H1 (cell line): ENCODE results near the gene ADAM22. TPM values are rescaled to one million over a fixed set of nuclear protein-coding genes. Genes with fewer than 3 reads are reported as not detected.
A peak's percentile ranks its signal among the peaks of the same experiment; 100 is the strongest.

Experiments
- CTCF ChIA-PET: fragments of 300-600 bp; sonication (Branson Sonifier 250); formaldehyde crosslinking; loops from one replicate; lab custom pipeline; 2021; ENCODE audit not compliant: partially characterized antibody; lab: Charles Lee
- POLR2A ChIA-PET: fragments of 300-600 bp; sonication (Branson Sonifier 250); formaldehyde crosslinking; loops from one replicate; lab custom pipeline; 2021; ENCODE audit warnings: inconsistent platforms; ENCODE audit not compliant: partially characterized antibody; lab: Charles Lee
- DNase-seq, 2 experiments: peaks; one replicate each; pipeline versions ENCODE4 v3.0.0 to v3.0.0-alpha.2; 2010 to 2022; ENCODE audit warnings: low spot score in 2 of 2, low read depth in 1 of 2, mixed read lengths in 1 of 2
- FAIRE-seq: peaks from 2 replicates; lab custom pipeline; 2011; peaks lifted over from hg19 to GRCh38; lab: Jason Lieb, UNC
- H2AFZ ChIP-seq: 2 replicates; pipeline ENCODE4 v1.8.1; 2012; ENCODE audit warnings: low read length, inconsistent platforms
- H2AK5ac ChIP-seq: 2 replicates; pipeline ENCODE4 v1.6.1; 2013; ENCODE audit warnings: low read depth, low read length
- H2BK120ac ChIP-seq: replicated peaks from 2 replicates; pipeline ENCODE3; 2013; ENCODE audit warnings: low read depth, low read length, inconsistent platforms
- H2BK12ac ChIP-seq: 2 replicates; pipeline ENCODE4 v1.6.1; 2013; ENCODE audit warnings: low read depth, low read length
- H2BK15ac ChIP-seq: 2 replicates; pipeline ENCODE4 v1.6.1; 2013; ENCODE audit warnings: low read length
- H2BK20ac ChIP-seq: 2 replicates; pipeline ENCODE4 v1.6.1; 2013; ENCODE audit warnings: low read length
- H2BK5ac ChIP-seq: 2 replicates; pipeline ENCODE4 v1.6.1; 2013; ENCODE audit warnings: low read depth, low read length
- H3K14ac ChIP-seq: 2 replicates; pipeline ENCODE4 v1.6.1; 2013; ENCODE audit warnings: inconsistent platforms; ENCODE audit not compliant: insufficient read length
- H3K18ac ChIP-seq: 2 replicates; pipeline ENCODE4 v1.6.1; 2013; ENCODE audit warnings: low read length; ENCODE audit errors: extremely low read depth
- H3K23ac ChIP-seq: 2 replicates; pipeline ENCODE4 v1.6.1; 2013; ENCODE audit warnings: inconsistent platforms; ENCODE audit not compliant: insufficient read length
- H3K23me2 ChIP-seq: 2 replicates; pipeline ENCODE4 v1.6.1; 2013; ENCODE audit warnings: low read depth, low read length
- H3K27ac ChIP-seq: 2 replicates; pipeline ENCODE4 v1.6.1; 2011; ENCODE audit warnings: low read depth, low read length, inconsistent platforms
- H3K27me3 ChIP-seq, 4 experiments: replicated peaks in 1 of 4; 1 replicate in 1 of 4; 2 replicates in 3 of 4; pipeline versions ENCODE4 v1.6.1 to v1.8.1; 2011 to 2013; ENCODE audit warnings: low read length in 3 of 4, mild to moderate bottlenecking in 3 of 4, inconsistent platforms in 2 of 4, mixed read lengths in 2 of 4, moderate library complexity in 1 of 4; ENCODE audit not compliant: control insufficient read depth in 3 of 4, insufficient read depth in 3 of 4; ENCODE audit errors: extremely low read depth in 1 of 4
- H3K36me3 ChIP-seq, 4 experiments: 2 replicates each; pipeline versions ENCODE4 v1.6.1 to v1.8.1; 2011 to 2013; ENCODE audit warnings: mild to moderate bottlenecking in 4 of 4, low read length in 3 of 4, moderate library complexity in 2 of 4, control low read depth in 1 of 4, inconsistent platforms in 1 of 4; ENCODE audit not compliant: insufficient read depth in 4 of 4, control insufficient read depth in 2 of 4
- H3K4ac ChIP-seq: replicated peaks from 2 replicates; pipeline ENCODE3; 2013; ENCODE audit warnings: low read length, low read depth, mixed read lengths, inconsistent platforms; ENCODE audit not compliant: insufficient read length
- H3K4me1 ChIP-seq, 4 experiments: replicated peaks in 1 of 4; 1 replicate in 1 of 4; 2 replicates in 3 of 4; pipeline versions ENCODE4 v1.6.1 to v1.8.1; 2011 to 2013; ENCODE audit warnings: low read length in 3 of 4, inconsistent platforms in 2 of 4, mixed read lengths in 1 of 4; ENCODE audit not compliant: insufficient read depth in 4 of 4, control insufficient read depth in 3 of 4
- H3K4me2 ChIP-seq, 2 experiments: 2 replicates each; pipeline versions ENCODE4 v1.6.1 to v1.8.1; 2011 to 2013; ENCODE audit warnings: low read depth in 2 of 2, low read length in 2 of 2, control low read depth in 1 of 2, inconsistent platforms in 1 of 2, mild to moderate bottlenecking in 1 of 2; ENCODE audit not compliant: insufficient read depth in 1 of 2
- H3K4me3 ChIP-seq, 4 experiments: fragments of 200-600, 300-600 bp in 1 of 4; sonication (generic), shearing (Covaris generic), sonication (Bioruptor Twin) in 1 of 4; 2 replicates each; pipeline versions ENCODE4 v1.5.1 to v1.8.1; 2011 to 2016; ENCODE audit warnings: low read length in 4 of 4, low read depth in 3 of 4, control low read depth in 2 of 4, inconsistent platforms in 2 of 4, mild to moderate bottlenecking in 2 of 4, mixed read lengths in 1 of 4, moderate library complexity in 1 of 4; ENCODE audit not compliant: insufficient read depth in 2 of 4; ENCODE audit errors: extremely low read depth in 1 of 4
- H3K56ac ChIP-seq: replicated peaks from 2 replicates; pipeline ENCODE3; 2013; ENCODE audit warnings: low read depth, mild to moderate bottlenecking, mixed read lengths, low read length, inconsistent platforms; ENCODE audit not compliant: insufficient read length
- H3K79me1 ChIP-seq: 2 replicates; pipeline ENCODE4 v1.6.1; 2013; ENCODE audit warnings: low read depth, low read length, control low read depth
- H3K79me2 ChIP-seq, 2 experiments: 2 replicates each; pipeline versions ENCODE4 v1.6.1 to v1.8.1; 2012 to 2013; ENCODE audit warnings: low read length in 2 of 2, mild to moderate bottlenecking in 2 of 2, inconsistent platforms in 1 of 2; ENCODE audit not compliant: insufficient read depth in 2 of 2, control insufficient read depth in 1 of 2
- H3K9ac ChIP-seq, 4 experiments: replicated peaks in 1 of 4; 1 replicate in 1 of 4; 2 replicates in 3 of 4; pipeline versions ENCODE4 v1.6.1 to v1.8.1; 2011 to 2013; ENCODE audit warnings: low read depth in 3 of 4, low read length in 3 of 4, control low read depth in 2 of 4, mild to moderate bottlenecking in 2 of 4, moderate library complexity in 2 of 4, inconsistent platforms in 1 of 4; ENCODE audit errors: extremely low read depth in 1 of 4
- H3K9me3 ChIP-seq, 2 experiments: 2 replicates each; pipeline versions ENCODE4 v1.6.1 to v1.8.1; 2012 to 2013; ENCODE audit warnings: mild to moderate bottlenecking in 2 of 2, moderate library complexity in 2 of 2, control low read depth in 1 of 2, inconsistent platforms in 1 of 2, low read depth in 1 of 2, low read length in 1 of 2, mixed read lengths in 1 of 2; ENCODE audit not compliant: insufficient read depth in 2 of 2
- H4K20me1 ChIP-seq, 2 experiments: replicated peaks in 1 of 2; 2 replicates each; pipeline versions ENCODE3 to v1.8.1; 2011 to 2013; ENCODE audit warnings: inconsistent platforms in 2 of 2, low read length in 2 of 2, mild to moderate bottlenecking in 1 of 2; ENCODE audit not compliant: insufficient read depth in 2 of 2, control insufficient read depth in 1 of 2
- H4K5ac ChIP-seq: 2 replicates; pipeline ENCODE4 v1.6.1; 2013; ENCODE audit warnings: low read length, low read depth, mixed read lengths, inconsistent platforms; ENCODE audit not compliant: insufficient read length
- H4K8ac ChIP-seq: 2 replicates; pipeline ENCODE4 v1.8.0; 2013; ENCODE audit warnings: mild to moderate bottlenecking, moderate library complexity, low read length, inconsistent platforms; ENCODE audit not compliant: insufficient read depth; ENCODE audit errors: extremely low read depth
- H4K91ac ChIP-seq: replicated peaks from 2 replicates; pipeline ENCODE3; 2013; ENCODE audit warnings: low read length, mixed read lengths, inconsistent platforms; ENCODE audit not compliant: insufficient read length
- CTBP2 ChIP-seq: IDR thresholded peaks from 2 replicates; pipeline ENCODE4 v1.7.0; 2011; ENCODE audit warnings: borderline replicate concordance, mild to moderate bottlenecking, moderate library complexity, mixed read lengths, low read length; ENCODE audit not compliant: insufficient read depth, insufficient read length
- EP300 ChIP-seq, 2 experiments: IDR thresholded peaks; 1 replicate in 1 of 2; 2 replicates in 1 of 2; pipeline ENCODE4 v1.6.1; 2011 to 2012; ENCODE audit warnings: low read depth in 2 of 2, low read length in 2 of 2, mild to moderate bottlenecking in 2 of 2, borderline replicate concordance in 1 of 2, inconsistent platforms in 1 of 2, moderate library complexity in 1 of 2
- KDM1A ChIP-seq: fragments of 200-600, 300-600 bp; sonication (generic); IDR thresholded peaks from 2 replicates; pipeline ENCODE4 v1.7.1; 2016; ENCODE audit warnings: mild to moderate bottlenecking, low read length, borderline replicate concordance
- POLR2A ChIP-seq, 2 experiments: IDR thresholded peaks; 1 replicate in 1 of 2; 2 replicates in 1 of 2; pipeline ENCODE4 v1.6.1; 2011; ENCODE audit warnings: low read depth in 2 of 2, low read length in 2 of 2, mild to moderate bottlenecking in 2 of 2; ENCODE audit errors: control extremely low read depth in 1 of 2
- SIN3A ChIP-seq, 2 experiments: IDR thresholded peaks in 1 of 2; conservative IDR thresholded peaks in 1 of 2; 2 replicates each; pipeline ENCODE4 v1.6.1; 2011 to 2012; ENCODE audit warnings: low read length in 2 of 2, improper control_type of control experiment in 1 of 2, low read depth in 1 of 2, mild to moderate bottlenecking in 1 of 2
- SP1 ChIP-seq: IDR thresholded peaks from 2 replicates; pipeline ENCODE4 v1.6.1; 2011; ENCODE audit warnings: low read depth, low read length
- TBP ChIP-seq: IDR thresholded peaks from 2 replicates; pipeline ENCODE4 v1.6.1; 2011; ENCODE audit warnings: low read depth, low read length, improper control_type of control experiment
- WGBS, 2 experiments: shearing (Covaris generic) in 1 of 2; methylation state at CpG; one replicate each; pipeline versions ENCODE4 v1.1.6 to v1.1.7; 2013 to 2015; ENCODE audit warnings: low lambda C conversion rate in 2 of 2, mixed read lengths in 2 of 2, inconsistent platforms in 1 of 2, low coverage in 1 of 2, missing lambda C conversion rate in 1 of 2; ENCODE audit not compliant: insufficient replicate concordance in 2 of 2, insufficient coverage in 1 of 2, insufficient read length in 1 of 2; ENCODE audit errors: extremely low coverage in 1 of 2, missing lambda C conversion rate in 1 of 2; 5-methylcytosine and 5-hydroxymethylcytosine counted together
- polyA plus RNA-seq, 7 experiments: library from polyadenylated mRNA; depleted of rRNA in 3 of 7; stranded (reverse) in 5 of 7; unstranded in 2 of 7; fragments of >200 nt in 5 of 7; fragments of 200-250 nt in 2 of 7; gene quantifications; 1 replicate in 5 of 7; 2 replicates in 1 of 7; 4 replicates in 1 of 7; pipeline versions ENCODE4 v1.2.1 to v1.2.3, GENCODE V29; 2011 to 2013; ENCODE audit warnings: missing spikeins in 2 of 7, mixed read lengths in 2 of 7
- total RNA-seq: library from RNA; stranded (reverse); fragmentation: NEBNext Ultra II Directional; extraction: Animal tissue kit (Norgen Biotek cat#: 25700); gene quantifications from 2 replicates; pipeline ENCODE4 v1.2.1, GENCODE V29; 2021
- TF ChIP-seq, protein P1 (sequence below): IDR thresholded peaks from 2 replicates; pipeline ENCODE4 v1.6.1; 2012; ENCODE audit warnings: inconsistent platforms

ADAM22 gene
- total and polyA plus RNA-seq, 2 of the 8 experiments (the other 6 are each of a cell fraction or from before 2014, with no cell fraction given) = 4.6 to 21.4 TPM

DNA sequence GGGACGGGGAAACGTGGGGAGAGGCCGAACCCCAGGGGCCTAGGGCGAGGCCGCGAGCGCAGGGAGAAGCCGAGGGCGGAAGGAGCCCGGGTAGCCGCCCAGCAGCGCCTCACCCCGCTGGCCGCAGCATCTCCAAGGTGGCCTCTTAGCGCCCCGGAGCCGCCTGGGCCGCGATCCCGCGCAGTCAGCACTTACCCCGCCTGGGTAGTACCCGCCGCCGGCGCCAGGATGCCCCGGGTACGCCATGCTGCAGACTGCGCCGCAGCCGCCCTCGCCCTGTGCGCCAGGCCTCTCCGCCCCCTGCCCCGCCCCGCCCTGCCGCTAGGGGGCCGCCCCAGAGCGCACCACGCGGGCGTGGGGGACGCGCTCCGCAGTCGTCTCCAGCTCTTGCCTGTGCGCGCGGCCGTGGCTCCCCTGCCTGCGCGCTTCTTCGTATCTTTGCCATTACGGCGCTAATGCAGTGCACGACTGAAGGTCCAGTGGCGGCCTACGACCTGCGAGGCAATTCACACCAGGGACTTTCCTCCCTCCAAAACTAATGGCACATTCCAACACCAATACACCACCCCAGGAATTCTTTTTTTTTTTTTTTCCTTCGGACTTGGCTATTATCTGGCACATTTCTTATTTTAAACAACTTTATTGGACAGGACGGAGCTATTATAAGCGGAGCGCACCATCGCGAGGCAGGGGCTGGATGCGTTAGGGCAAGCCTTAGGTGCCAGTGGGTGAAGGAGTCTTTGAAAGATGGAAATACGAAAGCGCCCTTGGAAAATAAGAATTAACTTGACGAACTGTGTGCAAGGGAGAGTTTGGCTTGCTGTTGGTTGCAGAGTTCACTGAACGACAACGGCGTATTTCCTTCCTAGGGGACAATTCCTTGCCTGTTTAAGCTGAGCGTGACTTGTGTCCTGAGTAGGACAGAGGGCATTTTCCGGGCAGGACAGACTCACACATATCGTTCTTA is 286.0 kb downstream of the ADAM22 start, which contains the start of gene SRI:
SRI (minus strand) TSS at position 258 of the 967 bp plus-strand sequence; CDS start at position 246, 12 bp downstream.
- H3K27me3 ChIP-seq = no peaks in the 10 kb centered on the region
- H3K4me2 ChIP-seq = peak within 1 kb of the TSS; percentile 84
- no peak within 1 kb of the TSS for H3K23ac ChIP-seq
- FAIRE-seq = no peak
- H3K56ac ChIP-seq = no peak within 1 kb of the TSS
- POLR2A ChIA-PET = interaction anchor here (1.3 kb wide), 1 partner anchor 8 kb away, joined by 4 read pairs; no protein-coding TSS in a partner anchor
- H2BK5ac ChIP-seq = peak within 1 kb of the TSS; percentile 99
- peak within 1 kb of the TSS; percentile 85 for H2BK120ac ChIP-seq
- H3K9ac ChIP-seq = peak within 1 kb of the TSS; percentile 88 to 97 (median 96)
- no peak within 1 kb of the TSS for H2BK15ac ChIP-seq
- peaks cover 10% of the 10 kb centered on the region for H3K23me2 ChIP-seq
- peak within 1 kb of the TSS; percentile 99 for H4K91ac ChIP-seq
- peak within 1 kb of the TSS; percentile 99; the same call in 1 of the 2 replicates for H4K8ac ChIP-seq
- peaks cover 3 to 15% (median 8%) of the 10 kb centered on the region in 4 experiments for H3K4me1 ChIP-seq
- peak within 1 kb of the TSS; percentile 73 to 82 (median 78) for H3K4me3 ChIP-seq
- H2AFZ ChIP-seq = peak within 1 kb of the TSS; percentile 96
- H3K27ac ChIP-seq = peak within 1 kb of the TSS; percentile 96
- CTCF ChIA-PET = interaction anchor here (0.7 to 1.9 kb wide), 9 partner anchors 11 to 767 kb away, joined by 3 to 6 read pairs (median 3); no protein-coding TSS in a partner anchor
- peaks cover 0 to 9% (median 0%) of the 10 kb centered on the region in 4 experiments; a peak in 2 of 8 replicates for H3K36me3 ChIP-seq
- WGBS, 2 experiments = 5% methylated on average over 42 of the region's 75 CpGs; no CpG with 5 or more reads in 1 of the 2 experiments
- H4K5ac ChIP-seq = peak within 1 kb of the TSS; percentile 76
- peak within 1 kb of the TSS; percentile 100 for H2BK12ac ChIP-seq
- H3K79me1 ChIP-seq = no peaks in the 10 kb centered on the region; the same call in 1 of the 2 replicates
- H4K20me1 ChIP-seq = peaks cover 3 to 6% of the 10 kb centered on the region in 2 experiments
- H3K18ac ChIP-seq = peak within 1 kb of the TSS; percentile 99
- 0 out of 2 replicates have a peak within 1 kb of the TSS, but pooled peaks have one; percentile 6 for H2AK5ac ChIP-seq
- H3K79me2 ChIP-seq = peaks cover 0 to 24% of the 10 kb centered on the region in 2 experiments; a peak in 2 of 4 replicates
- H3K4ac ChIP-seq = peak within 1 kb of the TSS; percentile 25
- no peaks in the 10 kb centered on the region for H3K9me3 ChIP-seq
- peak within 1 kb of the TSS; percentile 98; the same call in 1 of the 2 replicates for H2BK20ac ChIP-seq
- DNase-seq = peak; percentile 41 to 91
- no peak within 1 kb of the TSS for H3K14ac ChIP-seq
- no peak for TF ChIP-seq SP1
- peak; percentile 80; the same call in 1 of the 2 replicates for TF ChIP-seq TBP
- TF ChIP-seq, protein P1, sequence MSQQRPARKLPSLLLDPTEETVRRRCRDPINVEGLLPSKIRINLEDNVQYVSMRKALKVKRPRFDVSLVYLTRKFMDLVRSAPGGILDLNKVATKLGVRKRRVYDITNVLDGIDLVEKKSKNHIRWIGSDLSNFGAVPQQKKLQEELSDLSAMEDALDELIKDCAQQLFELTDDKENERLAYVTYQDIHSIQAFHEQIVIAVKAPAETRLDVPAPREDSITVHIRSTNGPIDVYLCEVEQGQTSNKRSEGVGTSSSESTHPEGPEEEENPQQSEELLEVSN = peak; percentile 28; the same call in 1 of the 2 replicates
- 0 out of 2 replicates have a peak, but pooled peaks have one; percentile 35 for TF ChIP-seq KDM1A
- peak in 1 of 2 experiments; percentile 44; a peak in 1 of 3 replicates for TF ChIP-seq POLR2A (IDR thresholded peaks at IDR 0.05; ENCODE audit: control extremely low read depth in 1 of 2, low read depth in 2 of 2, low read length in 2 of 2)
- TF ChIP-seq CTBP2 = peak; percentile 35
- TF ChIP-seq EP300 (IDR thresholded peaks at IDR 0.05; ENCODE audit: borderline replicate concordance in 1 of 2, low read depth in 2 of 2, low read length in 2 of 2) = peak in 1 of 2 experiments; percentile 97; a peak in 2 of 3 replicates
- TF ChIP-seq SIN3A (conservative IDR thresholded peaks at IDR 0.05 in 1 of 2, IDR thresholded peaks at IDR 0.05 in 1 of 2; ENCODE audit: low read depth in 1 of 2, low read length in 2 of 2) = 0 out of 4 replicates have a peak, but pooled peaks of 1 of the 2 experiments have one; percentile 39
